GM19193 (cell line): ENCODE results near the gene SYNC.

Source experiments
- POLR2A ChIP-seq: IDR thresholded peaks from 4 replicates; pipeline ENCODE4 v1.6.1; 2011; ENCODE audit not compliant: insufficient read depth, insufficient read length; ENCODE audit errors: extremely low read depth

The SYNC gene

GRCh38 chr1:32713081-32713480 is 10.5 kb upstream of the SYNC start:
- no peak for TF ChIP-seq POLR2A

DNA sequence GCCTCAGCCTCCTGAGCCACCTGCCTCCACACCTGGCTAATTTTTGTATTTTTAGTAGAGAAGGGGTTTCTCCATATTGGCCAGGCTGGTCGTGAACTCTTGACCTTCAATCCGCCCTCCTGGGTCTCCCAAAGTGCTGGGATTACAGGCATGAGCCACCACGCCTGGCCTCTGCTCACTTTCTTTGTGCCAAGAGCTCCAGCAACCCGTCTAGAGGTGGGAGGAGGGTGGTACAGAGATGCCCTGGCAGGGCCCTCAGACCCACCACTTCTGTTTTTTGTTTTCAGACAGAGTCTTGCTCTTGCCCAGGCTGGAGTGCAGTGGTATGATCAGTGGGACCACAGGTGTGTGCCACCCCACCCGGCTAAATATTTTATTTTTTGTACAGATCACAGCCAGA is 6.9 kb upstream of the SYNC start:
- no peak for TF ChIP-seq POLR2A

- no peak for TF ChIP-seq POLR2A
Measured at GRCh38 chr1:32709075-32709474, 6.5 kb upstream of the SYNC start.

GRCh38 chr1:32706491-32706890 is 3.9 kb upstream of the SYNC start:
- no peak for TF ChIP-seq POLR2A

- TF ChIP-seq POLR2A, result no peak
Measured at GRCh38 chr1:32705516-32705915, 2.9 kb upstream of the SYNC start.

- no peak for TF ChIP-seq POLR2A
Measured at GRCh38 chr1:32703479-32704291, 1.1 kb upstream of the SYNC start.

GRCh38 chr1:32701951-32702598 is 495 bp downstream of the SYNC start:
- no peak for TF ChIP-seq POLR2A

GRCh38 chr1:32701421-32701911 is 1.1 kb downstream of the SYNC start:
- no peak for TF ChIP-seq POLR2A

- no peak for TF ChIP-seq POLR2A
Measured at GRCh38 chr1:32696041-32696440, 6.5 kb downstream of the SYNC start.

- no peak for TF ChIP-seq POLR2A
Measured at GRCh38 chr1:32695098-32695904, 7.3 kb downstream of the SYNC start.

DNA sequence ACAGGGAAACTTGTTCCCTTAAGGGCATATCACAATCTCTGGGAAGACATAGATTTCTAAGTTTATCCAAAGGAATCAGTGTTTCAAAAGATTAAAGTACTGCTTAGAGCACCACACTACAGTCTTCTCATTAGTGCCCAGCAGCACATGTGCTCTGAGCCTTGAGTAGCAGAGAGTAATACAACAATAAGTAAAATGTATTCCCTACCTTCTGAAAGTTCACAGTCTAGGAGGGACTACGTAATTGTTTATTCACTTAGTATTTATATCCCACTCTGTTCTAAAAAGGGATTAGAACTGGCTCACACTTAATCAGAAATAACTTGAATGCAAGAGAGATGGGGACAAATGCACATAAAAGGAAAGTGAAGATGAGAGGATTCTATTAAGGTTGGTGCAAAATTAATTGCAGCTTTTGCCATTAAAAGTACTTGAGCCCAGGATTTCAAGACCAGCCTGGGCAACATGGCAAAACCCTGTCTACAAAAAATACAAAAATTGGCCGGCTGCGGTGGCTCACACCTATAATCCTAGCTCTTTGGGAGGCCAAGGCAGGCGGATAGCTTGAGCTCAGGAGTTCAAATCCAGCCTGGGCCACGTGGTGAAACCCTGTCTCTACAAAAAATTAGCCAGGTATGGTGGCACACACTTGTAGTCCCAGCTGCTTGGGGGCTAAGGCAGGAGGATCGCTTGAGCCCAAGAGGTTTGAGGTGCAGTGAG is 9.0 kb downstream of the SYNC start:
- no peak for TF ChIP-seq POLR2A

DNA sequence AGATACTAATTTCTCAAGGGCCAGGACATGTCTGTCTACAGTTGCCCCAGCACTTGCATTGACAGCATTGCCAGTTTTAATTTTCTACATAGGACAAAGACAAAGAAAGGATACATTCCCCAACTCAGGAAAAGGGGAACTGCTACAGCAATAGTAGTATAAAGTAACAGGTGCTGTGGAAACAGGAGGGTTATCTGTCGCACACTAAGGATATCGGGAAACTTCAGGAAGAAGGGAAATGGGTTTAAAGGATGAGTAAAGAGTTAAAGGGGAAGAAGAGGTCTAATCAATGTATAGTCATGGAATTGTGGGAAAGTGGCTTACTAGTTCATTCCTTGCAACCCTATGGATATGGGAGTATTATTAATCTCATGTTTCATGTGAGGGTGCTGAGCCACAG is 16.2 kb downstream of the SYNC start:
- TF ChIP-seq POLR2A, result no peak

DNA sequence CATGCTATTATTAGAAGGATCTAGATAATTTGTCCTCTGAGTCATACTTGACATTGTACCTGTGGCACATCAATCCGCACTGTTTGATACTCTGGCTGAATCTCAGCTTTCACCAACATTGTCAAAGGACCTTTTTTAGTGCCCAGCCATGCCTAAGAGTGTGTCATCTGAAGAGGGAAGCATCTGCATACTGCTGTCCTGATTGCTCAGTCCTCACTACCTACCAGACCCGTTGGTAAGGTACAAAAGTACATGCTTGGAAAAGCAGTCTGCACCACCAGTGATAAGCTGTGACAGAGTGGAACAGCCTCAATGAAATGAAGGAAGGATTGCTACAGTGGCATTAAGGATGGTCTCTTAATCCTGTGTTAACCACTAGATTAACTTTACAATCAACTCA is 17.1 kb downstream of the SYNC start:
- no peak for TF ChIP-seq POLR2A

- TF ChIP-seq POLR2A, result no peak
Measured at GRCh38 chr1:32684167-32684811, 18.3 kb downstream of the SYNC start.
